ENCODE results near the gene PPP6R3.
"Not testable (repeated sequence)": the region's sequence is repeated elsewhere in the genome, so short reads cannot be mapped to it uniquely, and the experiment has no call there.

Gene PPP6R3

GRCh38 chr11:68525336-68525735 lies 64.8 kb downstream of the PPP6R3 start:
- DNase-seq (ENCODE audit: low read depth): no peak

- no peak for DNase-seq (ENCODE audit: low read depth)
These were observed 65.4 kb downstream of the PPP6R3 start for GRCh38 chr11:68525930-68526329.

GRCh38 chr11:68527585-68527984 lies 67.0 kb downstream of the PPP6R3 start:
- DNase-seq (ENCODE audit: low read depth): no peak

GRCh38 chr11:68528630-68529029 lies 68.1 kb downstream of the PPP6R3 start:
- DNase-seq (ENCODE audit: low read depth): no peak

- no peak for DNase-seq (ENCODE audit: low read depth)
These were observed 70.7 kb downstream of the PPP6R3 start for GRCh38 chr11:68531129-68531693.

GRCh38 chr11:68532727-68533369 lies 72.3 kb downstream of the PPP6R3 start:
- DNase-seq (ENCODE audit: low read depth): no peak

- DNase-seq (ENCODE audit: low read depth): no peak
These were observed 73.4 kb downstream of the PPP6R3 start for GRCh38 chr11:68533945-68534344.

GRCh38 chr11:68535098-68535497 lies 74.5 kb downstream of the PPP6R3 start:
- DNase-seq (ENCODE audit: low read depth): no peak

GRCh38 chr11:68536706-68537105 lies 76.2 kb downstream of the PPP6R3 start:
- DNase-seq (ENCODE audit: low read depth): no peak

- no peak for DNase-seq (ENCODE audit: low read depth)
These were observed 77.5 kb downstream of the PPP6R3 start for GRCh38 chr11:68538025-68538424.

- no peak for DNase-seq (ENCODE audit: low read depth)
These were observed 78.8 kb downstream of the PPP6R3 start for GRCh38 chr11:68539395-68539794.

- DNase-seq (ENCODE audit: low read depth): not testable (repeated sequence)
These were observed 80.0 kb downstream of the PPP6R3 start for GRCh38 chr11:68540504-68540903.

- DNase-seq (ENCODE audit: low read depth): peak; percentile 43
These were observed 80.6 kb downstream of the PPP6R3 start for GRCh38 chr11:68541116-68541515.

GRCh38 chr11:68541991-68542390 lies 81.4 kb downstream of the PPP6R3 start:
- peak; percentile 79 for DNase-seq (ENCODE audit: low read depth)

- DNase-seq (ENCODE audit: low read depth): no peak
These were observed 82.1 kb downstream of the PPP6R3 start for GRCh38 chr11:68542617-68543016.

- no peak for DNase-seq (ENCODE audit: low read depth)
These were observed 83.0 kb downstream of the PPP6R3 start for GRCh38 chr11:68543594-68543993.

GRCh38 chr11:68545347-68545746 lies 84.8 kb downstream of the PPP6R3 start:
- DNase-seq (ENCODE audit: low read depth): no peak

GRCh38 chr11:68545796-68546195 lies 85.2 kb downstream of the PPP6R3 start:
- DNase-seq (ENCODE audit: low read depth): no peak

GRCh38 chr11:68546555-68546954 lies 86.0 kb downstream of the PPP6R3 start:
- DNase-seq (ENCODE audit: low read depth): no peak

- no peak for DNase-seq (ENCODE audit: low read depth)
These were observed 89.4 kb downstream of the PPP6R3 start for GRCh38 chr11:68549789-68550484.

GRCh38 chr11:68550485-68550817 lies 89.9 kb downstream of the PPP6R3 start:
- DNase-seq (ENCODE audit: low read depth): no peak

GRCh38 chr11:68551223-68551622 lies 90.7 kb downstream of the PPP6R3 start:
- no peak for DNase-seq (ENCODE audit: low read depth)

- DNase-seq (ENCODE audit: low read depth): no peak
These were observed 91.2 kb downstream of the PPP6R3 start for GRCh38 chr11:68551777-68552176.

GRCh38 chr11:68552542-68552941 lies 92.0 kb downstream of the PPP6R3 start:
- no peak for DNase-seq (ENCODE audit: low read depth)
